CD4-positive, alpha-beta T cell (primary cell): Measurements from ENCODE around the gene COPRS. TPM values are rescaled to one million over a fixed set of nuclear protein-coding genes. Genes with fewer than 3 reads are reported as not detected.
"Not testable (repeated sequence)": the region's sequence is repeated elsewhere in the genome, so short reads cannot be mapped to it uniquely, and the experiment has no call there.

Experiments
- ATAC-seq: fragments of 200-7000 bp; cut with Tn5 transposase; one replicate; pipeline ENCODE4 v1.10.0; 2022; ENCODE audit warnings: mild to moderate bottlenecking; ENCODE audit not compliant: poor library complexity
- CTCF ChIA-PET: fragments of 350-600 bp; sonication (Branson Sonifier 250); formaldehyde crosslinking; loops from one replicate; lab custom pipeline; 2021; ENCODE audit warnings: antibody characterized with exemption, inconsistent platforms; lab: Charles Lee
- POLR2A ChIA-PET: fragments of 350-600 bp; sonication (Branson Sonifier 250); formaldehyde crosslinking; loops from one replicate; lab custom pipeline; 2021; ENCODE audit warnings: antibody characterized with exemption, inconsistent platforms; lab: Charles Lee
- DNase-seq, 14 experiments: peaks; one replicate each; pipeline ENCODE4 v3.0.0-alpha.2; 2013 to 2020; ENCODE audit warnings: mixed read lengths in 2 of 14
- H3K27ac ChIP-seq, 2 donors: one replicate each; pipeline versions ENCODE4 v1.5.1 to v1.7.0; 2013; ENCODE audit warnings: low read length in 2 of 2, low read depth in 1 of 2, mild to moderate bottlenecking in 1 of 2
- H3K27me3 ChIP-seq, 2 experiments: 1 replicate in 1 of 2; 2 replicates in 1 of 2; pipeline versions ENCODE4 v1.6.1 to v1.7.0; 2013; ENCODE audit warnings: low read length in 2 of 2, control low read depth in 1 of 2, mild to moderate bottlenecking in 1 of 2, moderate library complexity in 1 of 2; ENCODE audit not compliant: insufficient read depth in 2 of 2, control insufficient read depth in 1 of 2
- H3K36me3 ChIP-seq: one replicate; pipeline ENCODE4 v1.6.1; 2013; ENCODE audit warnings: low read length, control low read depth; ENCODE audit not compliant: insufficient read depth
- H3K4me1 ChIP-seq: one replicate; pipeline ENCODE4 v1.6.1; 2013; ENCODE audit warnings: low read length, control low read depth; ENCODE audit not compliant: insufficient read depth
- H3K4me3 ChIP-seq: one replicate; pipeline ENCODE4 v1.5.1; 2013; ENCODE audit warnings: mild to moderate bottlenecking, low read length, moderate library complexity
- H3K9me3 ChIP-seq, 2 experiments: 1 replicate in 1 of 2; 2 replicates in 1 of 2; pipeline versions ENCODE4 v1.6.1 to v1.7.0; 2013; ENCODE audit warnings: low read length in 2 of 2, mild to moderate bottlenecking in 2 of 2, control low read depth in 1 of 2, moderate library complexity in 1 of 2; ENCODE audit not compliant: control insufficient read depth in 1 of 2, insufficient read depth in 1 of 2
- H3K27ac Mint-ChIP-seq: one replicate; pipeline ENCODE4 v1.8.0; 2020; ENCODE audit warnings: mixed read lengths
- H3K27me3 Mint-ChIP-seq: one replicate; pipeline ENCODE4 v1.8.0; 2021; ENCODE audit warnings: mixed read lengths
- H3K36me3 Mint-ChIP-seq: one replicate; pipeline ENCODE4 v1.8.0; 2021; ENCODE audit warnings: low read depth, mixed read lengths
- H3K4me1 Mint-ChIP-seq: one replicate; pipeline ENCODE4 v1.8.0; 2021; ENCODE audit warnings: low read depth, mixed read lengths
- H3K4me3 Mint-ChIP-seq: one replicate; pipeline ENCODE4 v1.8.0; 2020; ENCODE audit warnings: mild to moderate bottlenecking, mixed read lengths
- H3K9me3 Mint-ChIP-seq: one replicate; pipeline ENCODE4 v1.8.0; 2020; ENCODE audit warnings: mixed read lengths
- intact Hi-C, 2 experiments: fragments of 100-400 bp; cut with DNase I in 1 of 2; cut with micrococcal nuclease in 1 of 2; formaldehyde crosslinking; loops; one replicate each; pipeline versions ENCODE4 v1.15.1 to v1.9.0; 2023 to 2025; cut with DNase I, micrococcal nuclease
- total RNA-seq, 174 experiments: library from RNA in 2 of 174; stranded (reverse) in 2 of 174; gene quantifications; one replicate each; pipeline ENCODE4 v1.2.3 and lab custom pipeline; 2021 to 2026
- TF ChIP-seq, protein P1 (sequence below): fragments of 200-600 bp; IDR thresholded peaks from one replicate; pipeline ENCODE4 v1.8.0; 2022; ENCODE audit warnings: antibody characterized with exemption, mild to moderate bottlenecking

The COPRS gene
- total RNA-seq, 2 experiments from 2014 or later = 2.2 to 2.3 TPM

DNA sequence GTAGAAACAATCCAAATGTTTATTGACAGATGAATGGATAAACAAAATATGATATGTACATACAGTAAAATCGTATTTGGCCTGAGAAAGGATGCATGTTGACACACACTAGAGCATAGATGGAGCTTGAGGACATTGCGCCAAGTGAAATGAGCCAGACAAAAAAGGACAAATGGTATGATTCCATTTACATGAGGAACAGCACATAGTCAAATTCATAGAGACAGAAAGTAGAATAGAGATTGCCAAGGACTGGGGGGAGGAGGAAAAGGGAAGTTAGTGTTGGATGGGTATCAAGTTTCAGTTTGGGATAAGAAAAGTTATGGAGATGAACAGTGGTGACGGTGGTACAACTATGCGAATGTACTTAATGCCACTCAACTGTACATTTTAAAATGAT, 47.9 kb downstream of the COPRS start:
- no peak for DNase-seq
- no peak overlapping the region for H3K27ac Mint-ChIP-seq
- H3K4me3 Mint-ChIP-seq = no peak overlapping the region
- Histone ChIP-seq H3K27ac (no peak overlapping the region), H3K9me3 (no peaks in the 10 kb centered on the region), H3K4me1 (no peaks in the 10 kb centered on the region), H3K4me3 (no peak overlapping the region), H3K36me3 (no peaks in the 10 kb centered on the region), H3K27me3 (no peaks in the 10 kb centered on the region)
- intact Hi-C loops = no loop called here
- no peaks in the 10 kb centered on the region for H3K9me3 Mint-ChIP-seq
- H3K27me3 Mint-ChIP-seq = peaks cover 7% of the 10 kb centered on the region
- H3K4me1 Mint-ChIP-seq = no peaks in the 10 kb centered on the region
- H3K36me3 Mint-ChIP-seq = no peaks in the 10 kb centered on the region
- ChIA-PET CTCF (no interaction called here), POLR2A (no interaction called here)
- no peak for ATAC-seq
- TF ChIP-seq, protein P1, sequence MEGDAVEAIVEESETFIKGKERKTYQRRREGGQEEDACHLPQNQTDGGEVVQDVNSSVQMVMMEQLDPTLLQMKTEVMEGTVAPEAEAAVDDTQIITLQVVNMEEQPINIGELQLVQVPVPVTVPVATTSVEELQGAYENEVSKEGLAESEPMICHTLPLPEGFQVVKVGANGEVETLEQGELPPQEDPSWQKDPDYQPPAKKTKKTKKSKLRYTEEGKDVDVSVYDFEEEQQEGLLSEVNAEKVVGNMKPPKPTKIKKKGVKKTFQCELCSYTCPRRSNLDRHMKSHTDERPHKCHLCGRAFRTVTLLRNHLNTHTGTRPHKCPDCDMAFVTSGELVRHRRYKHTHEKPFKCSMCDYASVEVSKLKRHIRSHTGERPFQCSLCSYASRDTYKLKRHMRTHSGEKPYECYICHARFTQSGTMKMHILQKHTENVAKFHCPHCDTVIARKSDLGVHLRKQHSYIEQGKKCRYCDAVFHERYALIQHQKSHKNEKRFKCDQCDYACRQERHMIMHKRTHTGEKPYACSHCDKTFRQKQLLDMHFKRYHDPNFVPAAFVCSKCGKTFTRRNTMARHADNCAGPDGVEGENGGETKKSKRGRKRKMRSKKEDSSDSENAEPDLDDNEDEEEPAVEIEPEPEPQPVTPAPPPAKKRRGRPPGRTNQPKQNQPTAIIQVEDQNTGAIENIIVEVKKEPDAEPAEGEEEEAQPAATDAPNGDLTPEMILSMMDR = no peak

DNA sequence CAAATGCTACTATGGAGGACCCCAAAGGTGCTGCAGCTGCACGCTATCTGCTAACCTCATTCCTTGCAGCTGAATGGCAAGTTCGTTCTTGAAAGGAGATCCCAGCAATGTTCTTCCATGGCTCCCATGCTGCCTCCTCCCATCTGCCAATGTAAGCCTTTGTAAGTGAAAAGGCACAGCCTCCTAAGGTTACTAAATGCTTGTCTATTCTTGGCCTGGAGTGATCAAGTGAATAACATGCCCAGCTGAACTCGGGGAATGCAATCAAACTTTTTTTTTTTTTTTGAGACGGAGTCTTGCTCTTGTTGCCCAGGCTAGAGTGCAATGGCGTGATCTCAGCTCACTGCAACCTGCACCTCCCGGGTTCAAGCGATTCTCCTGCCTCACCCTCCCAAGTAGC, 49.2 kb downstream of the COPRS start:
- H3K27ac Mint-ChIP-seq, H3K36me3 ChIP-seq, H3K9me3 ChIP-seq, ATAC-seq, H3K4me1 Mint-ChIP-seq, H3K4me3 ChIP-seq, CTCF ChIA-PET, H3K27me3 ChIP-seq, POLR2A ChIA-PET, intact Hi-C loops, H3K4me3 Mint-ChIP-seq, H3K27ac ChIP-seq, H3K4me1 ChIP-seq, DNase-seq, H3K9me3 Mint-ChIP-seq, H3K27me3 Mint-ChIP-seq, H3K36me3 Mint-ChIP-seq: not testable (repeated sequence)

DNA sequence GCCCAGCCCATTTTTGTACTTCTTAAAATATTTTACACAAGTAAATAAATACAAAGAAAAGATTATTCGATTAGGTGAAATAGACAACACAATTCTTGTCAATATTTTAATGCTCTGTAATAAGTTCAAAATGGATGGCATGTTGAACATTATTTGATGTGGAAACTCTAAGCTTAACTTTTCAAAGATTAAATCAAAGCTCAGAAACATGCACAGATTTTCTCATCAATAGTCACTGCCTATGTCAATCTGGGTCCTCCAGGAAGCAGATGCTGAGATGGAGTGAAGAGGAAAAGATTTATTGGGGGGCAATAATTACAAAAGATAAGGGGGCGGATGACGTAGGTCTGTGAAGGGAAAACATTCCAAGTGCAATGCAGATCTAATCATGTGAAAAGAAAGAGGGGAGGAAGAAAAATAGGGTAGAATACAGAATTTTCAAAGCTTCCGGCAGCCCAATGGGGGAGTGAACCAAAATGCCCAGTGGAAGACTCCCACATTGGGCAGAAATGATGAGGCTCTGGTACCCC, 50.5 kb downstream of the COPRS start:
- Mint-ChIP-seq H3K36me3 (no peaks in the 10 kb centered on the region), H3K27me3 (peaks cover 7% of the 10 kb centered on the region), H3K9me3 (no peaks in the 10 kb centered on the region), H3K4me1 (no peaks in the 10 kb centered on the region), H3K27ac (no peak overlapping the region), H3K4me3 (no peak overlapping the region)
- ATAC-seq (no peak), DNase-seq (no peak)
- H3K36me3 ChIP-seq = no peaks in the 10 kb centered on the region
- TF ChIP-seq, protein P1 = no peak
- no peaks in the 10 kb centered on the region for H3K4me1 ChIP-seq
- ChIA-PET CTCF (no interaction called here), POLR2A (no interaction called here)
- intact Hi-C loops = no loop called here
- H3K9me3 ChIP-seq = no peaks in the 10 kb centered on the region
- H3K27me3 ChIP-seq = no peaks in the 10 kb centered on the region
- H3K4me3 ChIP-seq = no peak overlapping the region
- no peak overlapping the region for H3K27ac ChIP-seq

DNA sequence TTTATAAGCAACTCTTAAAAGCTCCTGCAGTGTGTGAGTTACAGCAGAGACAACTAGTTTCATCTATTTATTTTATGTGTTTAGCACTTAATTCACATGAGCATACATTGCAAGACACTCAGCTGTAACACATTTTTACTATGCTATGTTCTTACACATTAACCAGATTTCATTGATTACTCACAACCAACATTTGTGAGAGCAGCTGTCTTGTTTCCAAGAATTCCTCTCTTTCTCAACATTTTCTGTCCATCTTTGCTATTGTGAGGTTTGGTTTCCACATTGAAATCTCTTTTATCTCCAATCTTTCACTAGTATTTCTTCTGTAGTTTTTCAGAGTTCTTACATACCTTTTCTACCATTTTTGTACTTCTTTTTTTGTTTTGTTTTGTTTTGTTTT, 51.2 kb downstream of the COPRS start:
- Mint-ChIP-seq H3K4me3 (no peak overlapping the region), H3K36me3 (no peaks in the 10 kb centered on the region), H3K4me1 (no peaks in the 10 kb centered on the region), H3K27ac (no peak overlapping the region), H3K9me3 (no peaks in the 10 kb centered on the region), H3K27me3 (peaks cover 4% of the 10 kb centered on the region)
- no peak overlapping the region for H3K27ac ChIP-seq
- H3K9me3 ChIP-seq = no peaks in the 10 kb centered on the region
- H3K36me3 ChIP-seq = no peaks in the 10 kb centered on the region
- ChIA-PET CTCF (no interaction called here), POLR2A (no interaction called here)
- DNase-seq (no peak), ATAC-seq (no peak)
- H3K4me1 ChIP-seq = no peaks in the 10 kb centered on the region
- TF ChIP-seq, protein P1 = no peak
- intact Hi-C loops = no loop called here
- no peaks in the 10 kb centered on the region for H3K27me3 ChIP-seq
- H3K4me3 ChIP-seq = no peak overlapping the region
